Measurements from ENCODE around the gene CXCL17.

The CXCL17 gene

DNA sequence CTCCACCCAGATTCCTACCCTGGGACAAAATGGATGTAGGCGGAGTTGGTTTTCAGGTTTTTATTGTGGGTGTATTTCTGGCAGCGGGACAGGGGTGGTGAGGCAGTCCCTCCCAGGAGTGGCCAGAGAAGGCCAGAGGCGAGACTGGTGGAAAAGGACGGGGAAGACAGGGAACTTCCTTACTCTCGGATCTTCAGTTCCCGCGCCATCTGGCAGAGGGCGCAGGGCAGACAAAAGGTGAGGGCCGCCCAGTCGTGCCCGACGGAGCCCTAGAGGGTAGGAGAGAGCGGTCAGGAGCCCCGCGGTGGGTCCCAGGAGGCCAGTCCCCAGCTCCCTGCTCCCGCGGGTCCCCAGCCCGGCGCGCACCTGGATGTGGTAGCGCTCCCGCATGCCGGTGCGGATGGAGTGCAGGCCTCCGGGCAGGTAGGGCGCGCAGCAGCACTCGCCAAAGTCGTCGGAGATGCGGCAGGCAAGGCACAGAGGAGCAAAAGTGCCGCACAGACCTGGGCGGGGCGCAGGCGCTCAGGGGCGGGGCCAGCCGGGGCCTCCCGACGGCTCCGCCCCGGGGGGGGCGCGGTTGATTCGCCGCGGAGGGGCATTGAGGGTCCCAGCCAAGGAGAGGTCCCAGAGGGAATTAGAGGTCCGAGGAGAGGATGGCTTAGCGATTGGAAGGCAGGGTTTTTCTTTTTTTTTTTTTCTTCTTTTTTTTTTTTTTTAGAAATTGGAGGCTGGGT is 55.6 kb downstream of the CXCL17 start:
- H4K20me1 ChIP-seq (ENCODE audit: control insufficient read depth, insufficient read depth, low read depth, low read length), result no peaks in the 10 kb centered on the region
- H3K27ac ChIP-seq (ENCODE audit: low read depth, low read length), result no peak overlapping the region
- peak overlapping the region; percentile 65 for H3K4me2 ChIP-seq (ENCODE audit: low read length)
- no peaks in the 10 kb centered on the region for H3K79me2 ChIP-seq (ENCODE audit: control insufficient read depth, low read length)
- peaks cover 13% of the 10 kb centered on the region for H3K27me3 ChIP-seq (ENCODE audit: control insufficient read depth, low read length)
- peak overlapping the region; percentile 71 for H3K4me3 ChIP-seq (ENCODE audit: low read length)
- peaks cover 9% of the 10 kb centered on the region for H3K4me1 ChIP-seq (ENCODE audit: control insufficient read depth, low read length)
- no peaks in the 10 kb centered on the region for H3K9me2 ChIP-seq (replicated peaks; ENCODE audit: control insufficient read depth, low read length)
- H3K9me3 ChIP-seq (ENCODE audit: control insufficient read depth, insufficient read depth, low read length), result no peaks in the 10 kb centered on the region
- no peaks in the 10 kb centered on the region for H3F3A ChIP-seq (ENCODE audit: control insufficient read depth, insufficient read depth)
- TF ChIP-seq CTCF (IDR thresholded peaks at IDR 0.05; ENCODE audit: low read depth, low read length, poor library complexity, severe bottlenecking), result peak; percentile 76
- TF ChIP-seq EZH2phosphoT487 (IDR thresholded peaks at IDR 0.05; ENCODE audit: borderline replicate concordance, low read length), result no peak
- no peaks in the 10 kb centered on the region for H3K36me3 ChIP-seq (ENCODE audit: control insufficient read depth, low read length)

DNA sequence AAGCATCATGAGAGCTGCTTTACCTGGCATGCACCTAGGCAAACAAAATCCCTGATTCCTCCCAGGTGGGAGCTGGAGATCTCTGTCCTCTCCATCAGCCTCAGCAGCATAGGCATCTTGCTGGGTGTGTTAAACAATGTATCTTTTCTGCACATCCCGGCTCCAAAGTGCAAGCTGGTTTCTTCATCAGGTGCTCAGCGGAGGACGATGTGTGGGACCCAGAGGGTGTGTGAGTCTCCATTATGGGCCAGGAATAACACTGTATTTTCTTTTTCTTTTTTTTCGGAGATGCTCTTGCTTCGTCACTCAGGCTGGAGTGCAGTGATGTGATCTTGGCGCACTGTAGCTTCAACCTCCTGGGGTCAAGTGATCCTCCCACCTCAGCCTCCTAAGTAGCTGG is 62.6 kb downstream of the CXCL17 start:
- no peaks in the 10 kb centered on the region for H3K9me3 ChIP-seq (ENCODE audit: control insufficient read depth, insufficient read depth, low read length)
- no peak overlapping the region for H3K4me2 ChIP-seq (ENCODE audit: low read length)
- H3K27ac ChIP-seq (ENCODE audit: low read depth, low read length), result no peak overlapping the region
- no peaks in the 10 kb centered on the region for H4K20me1 ChIP-seq (ENCODE audit: control insufficient read depth, insufficient read depth, low read depth, low read length)
- H3K79me2 ChIP-seq (ENCODE audit: control insufficient read depth, low read length), result no peaks in the 10 kb centered on the region
- H3K4me1 ChIP-seq (ENCODE audit: control insufficient read depth, low read length), result no peaks in the 10 kb centered on the region
- H3K27me3 ChIP-seq (ENCODE audit: control insufficient read depth, low read length), result peaks cover 25% of the 10 kb centered on the region
- H3K9me2 ChIP-seq (replicated peaks; ENCODE audit: control insufficient read depth, low read length), result no peaks in the 10 kb centered on the region
- H3K36me3 ChIP-seq (ENCODE audit: control insufficient read depth, low read length), result no peaks in the 10 kb centered on the region
- H3K4me3 ChIP-seq (ENCODE audit: low read length), result no peak overlapping the region
- TF ChIP-seq EZH2phosphoT487 (IDR thresholded peaks at IDR 0.05; ENCODE audit: borderline replicate concordance, low read length), result no peak
- no peak for TF ChIP-seq CTCF (IDR thresholded peaks at IDR 0.05; ENCODE audit: low read depth, low read length, poor library complexity, severe bottlenecking)
- no peaks in the 10 kb centered on the region for H3F3A ChIP-seq (ENCODE audit: control insufficient read depth, insufficient read depth)

All from DOHH2 (cell line).